Gastrocnemius medialis (tissue), 4 donors: ENCODE results near the gene DNMBP.

Source experiments
- POLR2A ChIP-seq, 2 donors: fragments of 450-650 bp; IDR thresholded peaks; one replicate each; pipeline ENCODE4 v1.6.1; 2017; ENCODE audit warnings: antibody characterized with exemption in 2 of 2, mild to moderate bottlenecking in 2 of 2, moderate library complexity in 2 of 2
- TF ChIP-seq, protein P1 (sequence below), 5 experiments: fragments of 450-650 bp in 3 of 5; fragments of 200-600 bp in 2 of 5; sonication (generic) in 2 of 5; IDR thresholded peaks in 4 of 5; conservative IDR thresholded peaks in 1 of 5; 1 replicate in 4 of 5; 2 replicates in 1 of 5; pipeline ENCODE4 v1.5.1; 2016 to 2019; ENCODE audit warnings: antibody characterized with exemption in 5 of 5, mild to moderate bottlenecking in 3 of 5, moderate library complexity in 3 of 5

DNA sequence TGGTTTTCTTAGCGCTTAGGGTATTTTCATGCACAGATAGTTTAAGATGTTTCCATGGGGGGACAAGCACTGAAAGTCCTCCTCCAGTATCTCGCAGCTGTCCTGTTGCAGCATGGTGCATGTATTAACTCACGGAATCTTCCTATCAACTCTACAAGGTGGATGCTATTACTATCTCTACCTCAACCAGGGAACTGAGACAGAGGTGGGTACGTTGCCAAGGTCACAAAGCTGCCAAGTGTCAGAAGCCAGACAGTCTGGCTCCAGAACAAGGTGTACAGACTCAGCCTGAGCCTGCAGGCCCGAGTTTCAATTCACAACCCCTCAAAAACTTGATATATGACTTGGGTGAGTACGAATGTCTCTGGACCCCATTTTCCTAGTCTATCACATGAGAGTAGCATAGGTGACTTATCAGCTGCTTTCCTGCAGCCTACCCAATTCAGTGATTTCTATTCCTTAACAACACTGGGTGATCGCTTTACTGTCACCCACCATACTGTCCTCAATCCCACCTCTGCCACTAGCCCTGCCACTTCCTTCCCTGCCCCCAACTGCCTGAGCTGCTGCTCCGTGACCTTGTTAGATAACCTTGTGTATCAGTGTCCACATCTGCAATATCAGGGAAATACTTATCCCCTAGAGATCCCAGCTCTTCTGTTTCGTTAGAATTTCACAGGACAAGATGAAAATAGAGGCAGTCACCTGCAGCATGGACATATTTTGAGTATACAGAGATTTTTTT is 135.2 kb downstream of the DNMBP start:
- TF ChIP-seq, protein P1, sequence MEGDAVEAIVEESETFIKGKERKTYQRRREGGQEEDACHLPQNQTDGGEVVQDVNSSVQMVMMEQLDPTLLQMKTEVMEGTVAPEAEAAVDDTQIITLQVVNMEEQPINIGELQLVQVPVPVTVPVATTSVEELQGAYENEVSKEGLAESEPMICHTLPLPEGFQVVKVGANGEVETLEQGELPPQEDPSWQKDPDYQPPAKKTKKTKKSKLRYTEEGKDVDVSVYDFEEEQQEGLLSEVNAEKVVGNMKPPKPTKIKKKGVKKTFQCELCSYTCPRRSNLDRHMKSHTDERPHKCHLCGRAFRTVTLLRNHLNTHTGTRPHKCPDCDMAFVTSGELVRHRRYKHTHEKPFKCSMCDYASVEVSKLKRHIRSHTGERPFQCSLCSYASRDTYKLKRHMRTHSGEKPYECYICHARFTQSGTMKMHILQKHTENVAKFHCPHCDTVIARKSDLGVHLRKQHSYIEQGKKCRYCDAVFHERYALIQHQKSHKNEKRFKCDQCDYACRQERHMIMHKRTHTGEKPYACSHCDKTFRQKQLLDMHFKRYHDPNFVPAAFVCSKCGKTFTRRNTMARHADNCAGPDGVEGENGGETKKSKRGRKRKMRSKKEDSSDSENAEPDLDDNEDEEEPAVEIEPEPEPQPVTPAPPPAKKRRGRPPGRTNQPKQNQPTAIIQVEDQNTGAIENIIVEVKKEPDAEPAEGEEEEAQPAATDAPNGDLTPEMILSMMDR (IDR thresholded peaks at IDR 0.05 in 4 of 5, conservative IDR thresholded peaks at IDR 0.05 in 1 of 5), result no peak
- TF ChIP-seq POLR2A (IDR thresholded peaks at IDR 0.05), result no peak
